ENCODE measurements around the gene EPHA2. TPM values are rescaled to one million over a fixed set of nuclear protein-coding genes. Genes with fewer than 3 reads are reported as not detected.

The EPHA2 gene
- total and polyA plus RNA-seq, 2 donors (not counting 3 experiments of a cell fraction or from before 2014, with no cell fraction given), result 141 to 147 TPM

- H4K20me1 ChIP-seq (replicated peaks; ENCODE audit: control insufficient read depth, extremely low read depth, insufficient read depth, low read length), result no peaks in the 10 kb centered on the region
- H2AFZ ChIP-seq (ENCODE audit: low read depth, low read length), result no peak overlapping the region
- H3K9me1 ChIP-seq (replicated peaks; ENCODE audit: control insufficient read depth, extremely low read depth, insufficient read depth, low read length), result no peaks in the 10 kb centered on the region
- H3K27me3 ChIP-seq (ENCODE audit: control insufficient read depth in 2 of 2, insufficient read depth in 2 of 2, low read length in 2 of 2), result no peaks in the 10 kb centered on the region
- FAIRE-seq (no peak), DNase-seq (ENCODE audit: low read depth, low spot score) (no peak)
- H3K9me3 ChIP-seq (replicated peaks; ENCODE audit: control insufficient read depth, insufficient read depth, low read length), result no peaks in the 10 kb centered on the region
- BruUV-seq (replicated peaks), result no TSS peak
- H3K4me1 ChIP-seq (ENCODE audit: control insufficient read depth, extremely low read depth, insufficient read depth, low read length), result no peaks in the 10 kb centered on the region
- dilution Hi-C loops (cut with MboI; ENCODE audit: extremely low pct_ligation_motif_present, low sequenced_read_pairs) (no loop called here), intact Hi-C loops (cut with micrococcal nuclease) (no loop called here)
- ChIA-PET CTCF (interaction anchor here (0.6 to 2.1 kb wide), 7 partner anchors 8 to 69 kb away, joined by 3 to 13 read pairs (median 4); no protein-coding TSS in a partner anchor), POLR2A (no interaction called here)
- TF ChIP-seq JUN (IDR thresholded peaks at IDR 0.05; ENCODE audit: borderline replicate concordance, insufficient read depth, insufficient read length, low read depth) (no peak), POLR2AphosphoS5 (IDR thresholded peaks at IDR 0.05; ENCODE audit: insufficient read depth, low read depth, low read length) (no peak), FOS (IDR thresholded peaks at IDR 0.05; ENCODE audit: borderline replicate concordance, insufficient read depth, low read length) (no peak), MAX (IDR thresholded peaks at IDR 0.05; ENCODE audit: insufficient read depth, insufficient read length) (no peak), POLR2A (IDR thresholded peaks at IDR 0.05; ENCODE audit: low read depth, low read length) (no peak), GATA2 (IDR thresholded peaks at IDR 0.05; ENCODE audit: insufficient read depth, insufficient read length, low read depth, low read length) (no peak), EZH2 (IDR thresholded peaks at IDR 0.05; ENCODE audit: borderline replicate concordance, low read depth, low read length, severe bottlenecking) (no peak), CTCF (IDR thresholded peaks at IDR 0.05; ENCODE audit: extremely low read depth in 1 of 2, insufficient read depth in 1 of 2, low read depth in 1 of 2, low read length in 2 of 2) (no peak), MYC (IDR thresholded peaks at IDR 0.05; ENCODE audit: low read depth, low read length) (no peak)
- no peak overlapping the region for H3K9ac ChIP-seq (replicated peaks; ENCODE audit: extremely low read depth, insufficient read depth, low read length)
- no peaks in the 10 kb centered on the region for H3K79me2 ChIP-seq (ENCODE audit: control insufficient read depth, insufficient read depth, low read length)
- peaks cover 0 to under 1% of the 10 kb centered on the region in 2 experiments for H3K36me3 ChIP-seq (ENCODE audit: control insufficient read depth in 2 of 2, extremely low read depth in 1 of 2, insufficient read depth in 2 of 2, low read length in 2 of 2)
- H3K4me2 ChIP-seq (ENCODE audit: insufficient read depth, low read length), result no peak overlapping the region
- no peak overlapping the region for H3K4me3 ChIP-seq (replicated peaks in 1 of 3; ENCODE audit: insufficient read depth in 1 of 3, low read depth in 1 of 3, low read length in 3 of 3)
- H3K27ac ChIP-seq (ENCODE audit: insufficient read depth, low read depth, low read length), result no peak overlapping the region
These were observed 38.5 kb downstream of the EPHA2 start for GRCh38 chr1:16117369-16117768.

Data from endothelial cell of umbilical vein (primary cell).